WTC11 (cell line): Measurements from ENCODE around the gene SELENOP. TPM values are rescaled to one million over a fixed set of nuclear protein-coding genes. Genes with fewer than 3 reads are reported as not detected.

ENCODE experiments used
- ATAC-seq: fragments of 200-7000 bp; cut with Tn5 transposase; 2 replicates; pipeline ENCODE4 v1.10.0; 2021; ENCODE audit warnings: mild to moderate bottlenecking, moderate library complexity
- CTCF ChIA-PET: fragments of 300-600 bp; sonication (Branson Sonifier 250); formaldehyde crosslinking; loops from one replicate; lab custom pipeline; 2021; ENCODE audit warnings: antibody characterized with exemption; lab: Charles Lee
- POLR2A ChIA-PET: fragments of 350-600 bp; sonication (Branson Sonifier 250); formaldehyde crosslinking; loops from one replicate; lab custom pipeline; 2021; ENCODE audit warnings: antibody characterized with exemption; lab: Charles Lee
- DNase-seq: peaks from one replicate; pipeline ENCODE4 v3.0.0; 2021; ENCODE audit warnings: low spot score
- H3K27ac Mint-ChIP-seq: 2 replicates; pipeline ENCODE4 v1.8.0; 2021; ENCODE audit warnings: mixed read lengths
- H3K27me3 Mint-ChIP-seq: 2 replicates; pipeline ENCODE4 v1.8.0; 2021; ENCODE audit warnings: low read depth, mild to moderate bottlenecking, moderate library complexity, mixed read lengths
- H3K36me3 Mint-ChIP-seq: 2 replicates; pipeline ENCODE4 v1.8.0; 2021; ENCODE audit warnings: mixed read lengths
- H3K4me1 Mint-ChIP-seq: 2 replicates; pipeline ENCODE4 v1.8.0; 2022; ENCODE audit warnings: mixed read lengths
- H3K4me3 Mint-ChIP-seq: 2 replicates; pipeline ENCODE4 v1.8.0; 2021; ENCODE audit warnings: mild to moderate bottlenecking, moderate library complexity, mixed read lengths
- H3K9me3 Mint-ChIP-seq: 2 replicates; pipeline ENCODE4 v1.8.0; 2021; ENCODE audit warnings: mixed read lengths
- ATF2 ChIP-seq: sonication (generic); formaldehyde crosslinking; IDR thresholded peaks from 2 replicates; pipeline ENCODE4 v1.8.1; 2022; ENCODE audit warnings: low read depth, missing genetic modification reagents, borderline replicate concordance
- CREM ChIP-seq: sonication (generic); formaldehyde crosslinking; IDR thresholded peaks from 2 replicates; pipeline ENCODE4 v1.8.1; 2022; ENCODE audit warnings: mild to moderate bottlenecking, missing genetic modification reagents, moderate library complexity
- E2F1 ChIP-seq: sonication (generic); formaldehyde crosslinking; IDR thresholded peaks from 2 replicates; pipeline ENCODE4 v1.8.0; 2022; ENCODE audit warnings: mild to moderate bottlenecking, missing genetic modification reagents
- GTF2I ChIP-seq: fragments of 250-450 bp; sonication (Bioruptor Pico); conservative IDR thresholded peaks from 2 replicates; pipeline ENCODE4 v1.4.0; 2021; ENCODE audit warnings: mild to moderate bottlenecking
- IRF1 ChIP-seq: sonication (generic); formaldehyde crosslinking; IDR thresholded peaks from 2 replicates; pipeline ENCODE4 v1.8.0; 2023; ENCODE audit warnings: missing genetic modification reagents
- MYBL2 ChIP-seq: sonication (generic); formaldehyde crosslinking; IDR thresholded peaks from 2 replicates; pipeline ENCODE4 v1.8.1; 2023; ENCODE audit warnings: mild to moderate bottlenecking, moderate library complexity, missing genetic modification reagents
- NFE2L1 ChIP-seq: sonication (generic); formaldehyde crosslinking; IDR thresholded peaks from 2 replicates; pipeline ENCODE4 v1.8.1; 2023; ENCODE audit warnings: missing genetic modification reagents
- NR2C2 ChIP-seq: sonication (generic); formaldehyde crosslinking; IDR thresholded peaks from 2 replicates; pipeline ENCODE4 v1.8.0; 2022; ENCODE audit warnings: mild to moderate bottlenecking, missing genetic modification reagents
- OVOL2 ChIP-seq: fragments of 250-450 bp; sonication (Bioruptor Pico); IDR thresholded peaks from 2 replicates; pipeline ENCODE4 v1.9.0; 2021; ENCODE audit warnings: mild to moderate bottlenecking, borderline replicate concordance
- SP1 ChIP-seq: sonication (generic); formaldehyde crosslinking; conservative IDR thresholded peaks from 2 replicates; pipeline ENCODE4 v1.8.1; 2022; ENCODE audit warnings: missing genetic modification reagents
- STAT6 ChIP-seq: sonication (generic); formaldehyde crosslinking; conservative IDR thresholded peaks from 2 replicates; pipeline ENCODE4 v1.8.1; 2023; ENCODE audit warnings: mild to moderate bottlenecking, low read depth, missing genetic modification reagents, moderate library complexity
- TCF7 ChIP-seq: sonication (generic); formaldehyde crosslinking; IDR thresholded peaks from 2 replicates; pipeline ENCODE4 v1.8.0; 2022; ENCODE audit warnings: mild to moderate bottlenecking, low read depth, missing genetic modification reagents, moderate library complexity
- TP53 ChIP-seq: sonication (generic); formaldehyde crosslinking; IDR thresholded peaks from 2 replicates; pipeline ENCODE4 v1.8.1; 2023; ENCODE audit warnings: mild to moderate bottlenecking, missing genetic modification reagents
- ZBTB43 ChIP-seq: sonication (generic); formaldehyde crosslinking; IDR thresholded peaks from 2 replicates; pipeline ENCODE4 v1.8.1; 2023; ENCODE audit warnings: mild to moderate bottlenecking, missing genetic modification reagents
- ZNF281 ChIP-seq: sonication (generic); formaldehyde crosslinking; IDR thresholded peaks from 2 replicates; pipeline ENCODE4 v1.8.0; 2023; ENCODE audit warnings: mild to moderate bottlenecking, missing genetic modification reagents
- ZNF512 ChIP-seq: sonication (generic); formaldehyde crosslinking; IDR thresholded peaks from 2 replicates; pipeline ENCODE4 v1.8.1; 2022; ENCODE audit warnings: missing genetic modification reagents, borderline replicate concordance
- total RNA-seq: library from RNA; stranded (reverse); gene quantifications from 3 replicates; pipeline ENCODE4 v1.2.3, GENCODE V29; 2021

SELENOP gene
- total RNA-seq, 1 experiment from 2014 or later, result 13.2 TPM

- DNase-seq, result no peak
- Mint-ChIP-seq H3K27me3 (no peaks in the 10 kb centered on the region), H3K4me3 (no peak overlapping the region), H3K27ac (no peak overlapping the region), H3K4me1 (peaks cover 8% of the 10 kb centered on the region), H3K9me3 (peaks cover 3% of the 10 kb centered on the region; the same call in 1 of the 2 replicates), H3K36me3 (no peaks in the 10 kb centered on the region)
- no peak for ATAC-seq
- CTCF ChIA-PET, result interaction anchor here (1.6 kb wide), 1 partner anchor 7 kb away, joined by 6 read pairs; no protein-coding TSS in a partner anchor
- no peak for TF ChIP-seq OVOL2 (CRISPR knock-in tag)
- no peak for TF ChIP-seq ATF2 (CRISPR knock-in tag)
- no peak for TF ChIP-seq NFE2L1 (CRISPR knock-in tag)
- TF ChIP-seq TCF7, result no peak
- TF ChIP-seq E2F1 (CRISPR knock-in tag), result no peak
- TF ChIP-seq SP1, result no peak
- no peak for TF ChIP-seq STAT6 (CRISPR knock-in tag)
- no peak for TF ChIP-seq ZBTB43
- no peak for TF ChIP-seq ZNF281
- no peak for TF ChIP-seq TP53
- no peak for TF ChIP-seq ZNF512
- no peak for TF ChIP-seq GTF2I (CRISPR knock-in tag)
- TF ChIP-seq NR2C2 (CRISPR knock-in tag), result no peak
- TF ChIP-seq MYBL2 (CRISPR knock-in tag), result no peak
- TF ChIP-seq IRF1 (CRISPR knock-in tag), result no peak
- TF ChIP-seq CREM, result no peak
- TF ChIP-seq, all 79 proteins: peak for 0
- POLR2A ChIA-PET, result no interaction called here
Measured at GRCh38 chr5:42753099-42753498, 58.6 kb downstream of the SELENOP start.
